ENCODE measurements around the gene EDA. TPM values are rescaled to one million over a fixed set of nuclear protein-coding genes. Genes with fewer than 3 reads are reported as not detected.

The EDA gene
- total and polyA plus RNA-seq, 10 of the 15 experiments (the other 5 are each of a cell fraction or from before 2014, with no cell fraction given): 0.06 TPM; not detected in 9

GRCh38 chrX:70042399-70043371 lies 426.8 kb downstream of the EDA start:
- Histone ChIP-seq H3K9ac (ENCODE audit: control insufficient read depth, insufficient read depth, low read length) (no peak overlapping the region), H3K4me3 (no peak overlapping the region), H4K20me1 (ENCODE audit: control insufficient read depth, insufficient read depth) (no peaks in the 10 kb centered on the region), H3K27me3 (replicated peaks in 1 of 2; ENCODE audit: control insufficient read depth in 2 of 2, insufficient read depth in 2 of 2, low read length in 1 of 2) (no peaks in the 10 kb centered on the region; a peak in 2 of 4 replicates), H3K4me2 (ENCODE audit: control insufficient read depth, insufficient read depth) (no peak overlapping the region), H2AFZ (ENCODE audit: control insufficient read depth, low read depth, low read length) (no peak overlapping the region), H3K4me1 (ENCODE audit: control insufficient read depth, insufficient read depth, low read length) (no peaks in the 10 kb centered on the region), H3K36me3 (ENCODE audit: control insufficient read depth in 2 of 2, insufficient read depth in 2 of 2, low read length in 1 of 2) (no peaks in the 10 kb centered on the region), H3K9me3 (replicated peaks; ENCODE audit: control insufficient read depth, insufficient read depth, low read length) (no peaks in the 10 kb centered on the region), H3K27ac (ENCODE audit: control insufficient read depth, insufficient read depth) (no peak overlapping the region), H3K79me2 (ENCODE audit: control insufficient read depth, insufficient read depth, low read length) (no peaks in the 10 kb centered on the region)
- FAIRE-seq (no peak), ATAC-seq (peak; percentile 21; the same call in 1 of the 3 replicates), DNase-seq (ENCODE audit: low read depth, low spot score) (no peak)
- TF ChIP-seq SIX5 (IDR thresholded peaks at IDR 0.05; ENCODE audit: low read depth, low read length, severe bottlenecking): no peak
- ChIA-PET RAD21 (ENCODE audit: unreplicated experiment) (no interaction called here), POLR2A (interaction anchor here (0.6 kb wide), 1 partner anchor 195 kb away, joined by 6 read pairs; no protein-coding TSS in a partner anchor), SMC1A (ENCODE audit: uncharacterized antibody, unreplicated experiment) (interaction anchor here (1.0 kb wide), 1 partner anchor 11 kb away, joined by 3 read pairs; no protein-coding TSS in a partner anchor), CTCF (interaction anchor here (1.0 to 3.8 kb wide), 2 partner anchors 12 to 14 kb away, joined by 3 to 24 read pairs; no protein-coding TSS in a partner anchor)
- intact Hi-C loops (cut with micrococcal nuclease; ENCODE audit: unreplicated experiment) (no loop called here), in situ Hi-C loops (cut with MboI) (loop anchor here (25.0 kb wide), 2 partner anchors 95 to 395 kb away; partner anchors contain the start of genes DLG3 and IGBP1)
- 37% methylated on average over 11 of the region's 11 CpGs for WGBS (ENCODE audit: insufficient coverage, insufficient replicate concordance, low lambda C conversion rate, missing lambda C conversion rate)
- no TSS peak for BruUV-seq (replicated peaks)

DNA sequence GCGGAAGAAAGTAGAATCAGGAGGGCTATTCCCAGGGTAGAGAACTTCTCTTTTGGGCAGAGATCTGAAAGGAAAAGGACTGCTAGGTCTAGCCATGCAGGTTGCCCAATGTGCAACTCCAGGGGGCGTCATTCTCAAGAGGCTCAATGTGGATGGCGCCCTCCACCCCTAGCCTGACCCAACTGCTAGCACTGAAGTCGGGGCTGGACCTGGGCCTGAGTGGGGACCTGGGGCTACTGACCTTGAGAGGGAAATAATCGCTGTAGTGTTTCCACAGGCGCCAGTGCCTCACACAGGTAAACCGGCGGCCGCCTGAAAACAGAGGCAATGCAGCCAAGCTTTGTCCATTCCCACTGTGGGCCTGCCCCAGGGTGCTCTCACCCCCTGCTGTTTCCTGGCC lies 427.8 kb downstream of the EDA start:
- ATAC-seq: no peak
- H3K27me3 ChIP-seq (replicated peaks in 1 of 2; ENCODE audit: control insufficient read depth in 2 of 2, insufficient read depth in 2 of 2, low read length in 1 of 2): no peaks in the 10 kb centered on the region; a peak in 2 of 4 replicates
- no peak for TF ChIP-seq ZNF384 (IDR thresholded peaks at IDR 0.05; ENCODE audit: borderline replicate concordance, low read depth, low read length)
- no peak for TF ChIP-seq YY1 (IDR thresholded peaks at IDR 0.05; ENCODE audit: low read depth, low read length)
- TF ChIP-seq PRDM15 (CRISPR knock-in tag; IDR thresholded peaks at IDR 0.05): no peak
- TF ChIP-seq ESRRA (IDR thresholded peaks at IDR 0.05; ENCODE audit: low read length): no peak
- no peak for TF ChIP-seq ZZZ3 (IDR thresholded peaks at IDR 0.05; ENCODE audit: control insufficient read depth, insufficient read length, low read depth)
- no peak for TF ChIP-seq WRNIP1 (IDR thresholded peaks at IDR 0.05; ENCODE audit: borderline replicate concordance, low read depth, low read length)
- TF ChIP-seq, protein P1, sequence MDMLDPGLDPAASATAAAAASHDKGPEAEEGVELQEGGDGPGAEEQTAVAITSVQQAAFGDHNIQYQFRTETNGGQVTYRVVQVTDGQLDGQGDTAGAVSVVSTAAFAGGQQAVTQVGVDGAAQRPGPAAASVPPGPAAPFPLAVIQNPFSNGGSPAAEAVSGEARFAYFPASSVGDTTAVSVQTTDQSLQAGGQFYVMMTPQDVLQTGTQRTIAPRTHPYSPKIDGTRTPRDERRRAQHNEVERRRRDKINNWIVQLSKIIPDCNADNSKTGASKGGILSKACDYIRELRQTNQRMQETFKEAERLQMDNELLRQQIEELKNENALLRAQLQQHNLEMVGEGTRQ (IDR thresholded peaks at IDR 0.05; ENCODE audit: borderline replicate concordance, low read depth, low read length): no peak
- no peak for TF ChIP-seq CREM (IDR thresholded peaks at IDR 0.05; ENCODE audit: low read depth)

More for the DNA sequence above, 427.8 kb downstream of the EDA start:
- no peak overlapping the region for H3K4me3 ChIP-seq
- no peak overlapping the region for H3K9ac ChIP-seq (ENCODE audit: control insufficient read depth, insufficient read depth, low read length)
- no peak overlapping the region for H2AFZ ChIP-seq (ENCODE audit: control insufficient read depth, low read depth, low read length)
- H3K4me1 ChIP-seq (ENCODE audit: control insufficient read depth, insufficient read depth, low read length): no peaks in the 10 kb centered on the region
- 44% methylated on average over 9 of the region's 9 CpGs for WGBS (ENCODE audit: insufficient coverage, insufficient replicate concordance, low lambda C conversion rate, missing lambda C conversion rate)
- no peak overlapping the region for H3K4me2 ChIP-seq (ENCODE audit: control insufficient read depth, insufficient read depth)
- in situ Hi-C loops (cut with MboI): loop anchor here (25.0 kb wide), 2 partner anchors 94 to 394 kb away; partner anchors contain the start of genes DLG3 and IGBP1
- DNase-seq (ENCODE audit: low read depth, low spot score): no peak
- no peaks in the 10 kb centered on the region for H3K36me3 ChIP-seq (ENCODE audit: control insufficient read depth in 2 of 2, insufficient read depth in 2 of 2, low read length in 1 of 2)
- H4K20me1 ChIP-seq (ENCODE audit: control insufficient read depth, insufficient read depth): no peaks in the 10 kb centered on the region
- RAD21 ChIA-PET (ENCODE audit: unreplicated experiment): no interaction called here
- CTCF ChIA-PET: no interaction called here
- SMC1A ChIA-PET (ENCODE audit: uncharacterized antibody, unreplicated experiment): no interaction called here
- POLR2A ChIA-PET: no interaction called here
- intact Hi-C loops (cut with micrococcal nuclease; ENCODE audit: unreplicated experiment): no loop called here
- H3K27ac ChIP-seq (ENCODE audit: control insufficient read depth, insufficient read depth): no peak overlapping the region
- no peaks in the 10 kb centered on the region for H3K79me2 ChIP-seq (ENCODE audit: control insufficient read depth, insufficient read depth, low read length)
- H3K9me3 ChIP-seq (replicated peaks; ENCODE audit: control insufficient read depth, insufficient read depth, low read length): no peaks in the 10 kb centered on the region
- BruUV-seq (replicated peaks): no TSS peak
- no peak for FAIRE-seq
